OCI-LY1 (cell line): ENCODE data around the gene MX2.

Experiments used
- H2AFZ ChIP-seq: fragments of 200-600 bp; sonication (generic), shearing (Covaris generic); 2 replicates; pipeline ENCODE4 v1.6.0; 2014; ENCODE audit warnings: antibody characterized with exemption, mild to moderate bottlenecking, low read length
- H3F3A ChIP-seq: fragments of 200-600 bp; sonication (generic), shearing (Covaris generic); 2 replicates; pipeline ENCODE4 v1.6.0; 2014; ENCODE audit warnings: mild to moderate bottlenecking, antibody characterized with exemption, low read length, moderate library complexity; ENCODE audit not compliant: insufficient read depth
- H3K27ac ChIP-seq: fragments of 200-600 bp; sonication (generic); 2 replicates; pipeline ENCODE4 v1.5.1; 2014; ENCODE audit warnings: low read length, mixed run types, mild to moderate bottlenecking, low read depth; ENCODE audit not compliant: poor library complexity, severe bottlenecking
- H3K27me3 ChIP-seq: fragments of 200-600 bp; sonication (generic); 2 replicates; pipeline ENCODE4 v1.6.0; 2014; ENCODE audit warnings: antibody characterized with exemption, mild to moderate bottlenecking, low read length, moderate library complexity; ENCODE audit not compliant: insufficient read depth
- H3K36me3 ChIP-seq: fragments of 200-600 bp; sonication (generic); 2 replicates; pipeline ENCODE4 v1.6.1; 2014; ENCODE audit warnings: mild to moderate bottlenecking, antibody characterized with exemption, low read length, moderate library complexity, mixed read lengths; ENCODE audit not compliant: insufficient read depth
- H3K4me1 ChIP-seq: fragments of 200-600 bp; sonication (generic); 2 replicates; pipeline ENCODE4 v1.5.1; 2014; ENCODE audit warnings: mild to moderate bottlenecking, low read length, moderate library complexity; ENCODE audit not compliant: insufficient read depth, severe bottlenecking
- H3K4me2 ChIP-seq: fragments of 200-600 bp; sonication (generic), shearing (Covaris generic); 2 replicates; pipeline ENCODE4 v1.6.1; 2014; ENCODE audit warnings: low read length
- H3K4me3 ChIP-seq: fragments of 200-600 bp; sonication (generic); 2 replicates; pipeline ENCODE4 v1.5.1; 2014; ENCODE audit warnings: low read length, low read depth, mild to moderate bottlenecking, mixed read lengths; ENCODE audit not compliant: poor library complexity, severe bottlenecking
- H3K79me2 ChIP-seq: fragments of 200-600 bp; shearing (Covaris generic); 2 replicates; pipeline ENCODE4 v1.6.1; 2016; ENCODE audit warnings: mixed run types, low read length, mixed read lengths; ENCODE audit not compliant: insufficient read depth
- H3K9ac ChIP-seq: fragments of 200-600 bp; sonication (generic), shearing (Covaris generic); 2 replicates; pipeline ENCODE4 v1.6.1; 2014; ENCODE audit warnings: mild to moderate bottlenecking, low read length, mixed read lengths
- H3K9me2 ChIP-seq: fragments of 200-600 bp; sonication (generic), shearing (Covaris generic); 2 replicates; pipeline ENCODE4 v1.6.1; 2014; ENCODE audit warnings: low read depth, mild to moderate bottlenecking, low read length, mixed read lengths
- H3K9me3 ChIP-seq: fragments of 200-600 bp; shearing (Covaris generic); 2 replicates; pipeline ENCODE4 v1.6.1; 2014; ENCODE audit warnings: low read length, mixed read lengths
- H4K20me1 ChIP-seq: fragments of 200-600 bp; sonication (generic), shearing (Covaris generic); 2 replicates; pipeline ENCODE4 v1.6.0; 2016; ENCODE audit warnings: mild to moderate bottlenecking, low read length; ENCODE audit not compliant: insufficient read depth
- EZH2 ChIP-seq: fragments of 200-600 bp; sonication (generic), shearing (Covaris generic); IDR thresholded peaks from 2 replicates; pipeline ENCODE4 v1.8.0; 2017; ENCODE audit warnings: borderline replicate concordance, mixed run types, mild to moderate bottlenecking, antibody characterized with exemption, low read length, moderate library complexity, mixed read lengths
- TF ChIP-seq, protein P1 (sequence below): fragments of 200-600 bp; sonication (generic), shearing (Covaris generic); IDR thresholded peaks from 2 replicates; pipeline ENCODE4 v1.5.1; 2017; ENCODE audit warnings: mild to moderate bottlenecking, antibody characterized with exemption, low read length, moderate library complexity, mixed read lengths

Gene MX2

DNA sequence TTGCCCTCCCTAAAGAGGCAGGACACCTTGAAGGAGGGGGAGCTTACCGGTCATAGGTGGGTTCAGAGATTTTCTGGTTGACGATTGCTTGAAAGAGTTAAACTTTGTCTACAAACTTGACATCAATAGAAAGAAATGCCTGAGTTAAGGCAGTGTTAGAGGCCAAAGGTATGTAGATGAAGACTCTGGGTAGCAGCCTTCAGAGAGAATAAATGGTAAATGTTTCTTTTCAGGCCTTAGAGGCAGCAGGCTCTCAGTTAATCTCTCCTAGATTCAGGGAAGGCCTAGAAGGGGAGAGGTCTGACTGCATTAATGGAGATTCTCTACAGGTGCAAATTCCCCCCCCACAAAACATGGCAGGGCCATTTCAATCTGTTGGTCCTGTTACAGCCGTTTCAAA is 91.9 kb downstream of the MX2 start:
- Histone ChIP-seq H3K4me3 (no peak overlapping the region), H3F3A (no peaks in the 10 kb centered on the region), H3K36me3 (peaks cover 32% of the 10 kb centered on the region), H3K27me3 (no peaks in the 10 kb centered on the region), H3K9me2 (no peaks in the 10 kb centered on the region), H3K4me1 (no peaks in the 10 kb centered on the region), H3K9me3 (no peaks in the 10 kb centered on the region), H2AFZ (no peak overlapping the region), H4K20me1 (no peaks in the 10 kb centered on the region), H3K4me2 (no peak overlapping the region), H3K27ac (no peak overlapping the region), H3K79me2 (no peaks in the 10 kb centered on the region), H3K9ac (no peak overlapping the region)
- no peak for TF ChIP-seq EZH2
- TF ChIP-seq, protein P1, sequence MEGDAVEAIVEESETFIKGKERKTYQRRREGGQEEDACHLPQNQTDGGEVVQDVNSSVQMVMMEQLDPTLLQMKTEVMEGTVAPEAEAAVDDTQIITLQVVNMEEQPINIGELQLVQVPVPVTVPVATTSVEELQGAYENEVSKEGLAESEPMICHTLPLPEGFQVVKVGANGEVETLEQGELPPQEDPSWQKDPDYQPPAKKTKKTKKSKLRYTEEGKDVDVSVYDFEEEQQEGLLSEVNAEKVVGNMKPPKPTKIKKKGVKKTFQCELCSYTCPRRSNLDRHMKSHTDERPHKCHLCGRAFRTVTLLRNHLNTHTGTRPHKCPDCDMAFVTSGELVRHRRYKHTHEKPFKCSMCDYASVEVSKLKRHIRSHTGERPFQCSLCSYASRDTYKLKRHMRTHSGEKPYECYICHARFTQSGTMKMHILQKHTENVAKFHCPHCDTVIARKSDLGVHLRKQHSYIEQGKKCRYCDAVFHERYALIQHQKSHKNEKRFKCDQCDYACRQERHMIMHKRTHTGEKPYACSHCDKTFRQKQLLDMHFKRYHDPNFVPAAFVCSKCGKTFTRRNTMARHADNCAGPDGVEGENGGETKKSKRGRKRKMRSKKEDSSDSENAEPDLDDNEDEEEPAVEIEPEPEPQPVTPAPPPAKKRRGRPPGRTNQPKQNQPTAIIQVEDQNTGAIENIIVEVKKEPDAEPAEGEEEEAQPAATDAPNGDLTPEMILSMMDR: no peak

DNA sequence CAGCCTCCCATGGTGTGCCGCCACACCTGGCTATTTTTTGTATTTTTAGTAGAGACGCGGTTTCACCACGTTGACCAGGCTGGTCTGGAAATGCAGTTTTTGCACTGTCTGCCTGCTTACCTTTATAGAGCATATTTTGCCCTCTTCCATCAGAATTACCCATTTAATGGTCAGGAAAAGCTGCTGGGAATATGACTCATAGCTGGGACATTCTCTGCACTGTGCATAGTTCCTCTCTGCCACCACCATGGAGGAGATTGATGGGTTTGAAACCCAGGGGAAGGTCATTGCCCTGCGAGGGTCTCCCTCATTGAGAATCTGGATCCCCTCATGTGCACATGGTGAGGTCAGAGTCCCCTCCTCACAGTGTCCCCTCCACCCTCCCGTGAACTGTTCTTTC is 96.3 kb downstream of the MX2 start:
- no peaks in the 10 kb centered on the region for H3K9me2 ChIP-seq
- TF ChIP-seq, protein P1: no peak
- no peak for TF ChIP-seq EZH2
- H3K4me1 ChIP-seq: no peaks in the 10 kb centered on the region
- H3K27ac ChIP-seq: no peak overlapping the region
- H4K20me1 ChIP-seq: no peaks in the 10 kb centered on the region
- peaks cover 13% of the 10 kb centered on the region for H3K36me3 ChIP-seq
- H3K27me3 ChIP-seq: no peaks in the 10 kb centered on the region
- H3K4me3 ChIP-seq: no peak overlapping the region
- no peaks in the 10 kb centered on the region for H3K79me2 ChIP-seq
- H2AFZ ChIP-seq: no peak overlapping the region
- H3F3A ChIP-seq: no peaks in the 10 kb centered on the region
- H3K9me3 ChIP-seq: no peaks in the 10 kb centered on the region
- no peak overlapping the region for H3K9ac ChIP-seq
- H3K4me2 ChIP-seq: no peak overlapping the region

DNA sequence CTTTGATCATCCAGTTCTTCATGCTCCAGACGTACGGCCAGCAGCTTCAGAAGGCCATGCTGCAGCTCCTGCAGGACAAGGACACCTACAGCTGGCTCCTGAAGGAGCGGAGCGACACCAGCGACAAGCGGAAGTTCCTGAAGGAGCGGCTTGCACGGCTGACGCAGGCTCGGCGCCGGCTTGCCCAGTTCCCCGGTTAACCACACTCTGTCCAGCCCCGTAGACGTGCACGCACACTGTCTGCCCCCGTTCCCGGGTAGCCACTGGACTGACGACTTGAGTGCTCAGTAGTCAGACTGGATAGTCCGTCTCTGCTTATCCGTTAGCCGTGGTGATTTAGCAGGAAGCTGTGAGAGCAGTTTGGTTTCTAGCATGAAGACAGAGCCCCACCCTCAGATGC is 96.7 kb downstream of the MX2 start:
- no peaks in the 10 kb centered on the region for H4K20me1 ChIP-seq
- no peak overlapping the region for H3K4me2 ChIP-seq
- H3K4me3 ChIP-seq: no peak overlapping the region
- H3K27ac ChIP-seq: no peak overlapping the region
- no peak overlapping the region for H2AFZ ChIP-seq
- no peaks in the 10 kb centered on the region for H3K27me3 ChIP-seq
- H3K9ac ChIP-seq: no peak overlapping the region
- no peaks in the 10 kb centered on the region for H3F3A ChIP-seq
- H3K4me1 ChIP-seq: no peaks in the 10 kb centered on the region
- no peaks in the 10 kb centered on the region for H3K9me2 ChIP-seq
- H3K79me2 ChIP-seq: no peaks in the 10 kb centered on the region
- peaks cover 13% of the 10 kb centered on the region for H3K36me3 ChIP-seq
- no peaks in the 10 kb centered on the region for H3K9me3 ChIP-seq
- TF ChIP-seq EZH2: no peak
- TF ChIP-seq, protein P1: no peak
